K562 (cell line): Measurements from ENCODE around the gene ERF. TPM values are rescaled to one million over a fixed set of nuclear protein-coding genes. Genes with fewer than 3 reads are reported as not detected.
A peak's percentile ranks its signal among the peaks of the same experiment; 100 is the strongest.

Source experiments
- ATAC-seq: fragments of 200-7000 bp; cut with Tn5 transposase; 3 replicates; pipeline ENCODE4 v1.9.1; 2020; ENCODE audit warnings: moderate library complexity
- BruUV-seq: library from RNA; stranded (reverse); fragments of 400-500 nt; replicated peaks from 2 replicates; lab custom pipeline; 2021; lab: Mats Ljungman, UMichigan
- CTCF ChIA-PET: fragments of 300-600 bp; formaldehyde crosslinking; extraction: SDS; loops from one replicate; lab custom pipeline; 2021; ENCODE audit warnings: low intra/inter-chr PET ratio; lab: Yijun Ruan, JAX
- POLR2A ChIA-PET: fragments of 300-600, 350-650 bp; sonication (Branson Sonifier 250); formaldehyde crosslinking; extraction: SDS; loops from one replicate; lab custom pipeline; 2021; ENCODE audit warnings: antibody characterized with exemption, inconsistent platforms; lab: Yijun Ruan, JAX
- DNase-seq, 4 experiments: peaks; one replicate each; pipeline versions ENCODE4 v3.0.0 to v3.0.0-alpha.2; 2011 to 2018; ENCODE audit warnings: low spot score in 3 of 4, mixed read lengths in 3 of 4; ENCODE audit errors: extremely low read depth in 1 of 4
- FAIRE-seq: peaks from 2 replicates; lab custom pipeline; 2011; peaks lifted over from hg19 to GRCh38; lab: Jason Lieb, UNC
- H2AFZ ChIP-seq: 2 replicates; pipeline ENCODE4 v1.6.0; 2011; ENCODE audit warnings: low read depth, low read length, control low read depth, inconsistent platforms
- H3K27ac ChIP-seq: fragments of 200-600 bp; 3 replicates; pipeline ENCODE4 v1.8.0; 2011; ENCODE audit warnings: low read depth, mild to moderate bottlenecking, control low read depth, inconsistent platforms, low read length, moderate library complexity, mixed read lengths; ENCODE audit errors: extremely low read depth
- H3K27me3 ChIP-seq, 2 experiments: fragments of 300-600 bp in 1 of 2; 2 replicates in 1 of 2; 3 replicates in 1 of 2; pipeline versions ENCODE4 v1.6.0 to v1.8.0; 2011; ENCODE audit warnings: inconsistent platforms in 2 of 2, low read length in 2 of 2, mild to moderate bottlenecking in 1 of 2, mixed read lengths in 1 of 2, moderate library complexity in 1 of 2; ENCODE audit not compliant: control insufficient read depth in 2 of 2, insufficient read depth in 2 of 2
- H3K36me3 ChIP-seq: fragments of 300-600 bp; 3 replicates; pipeline ENCODE4 v1.8.0; 2011; ENCODE audit warnings: mild to moderate bottlenecking, low read length, inconsistent platforms; ENCODE audit not compliant: control insufficient read depth, insufficient read depth
- H3K4me1 ChIP-seq, 2 experiments: fragments of 200-600 bp in 1 of 2; replicated peaks in 1 of 2; 2 replicates in 1 of 2; 3 replicates in 1 of 2; pipeline versions ENCODE4 v1.5.1 to v1.8.0; 2011; ENCODE audit warnings: inconsistent platforms in 2 of 2, low read length in 2 of 2, mild to moderate bottlenecking in 1 of 2, mixed read lengths in 1 of 2, moderate library complexity in 1 of 2; ENCODE audit not compliant: control insufficient read depth in 2 of 2, insufficient read depth in 2 of 2
- H3K4me2 ChIP-seq: 2 replicates; pipeline ENCODE4 v1.6.1; 2011; ENCODE audit warnings: low read length, control low read depth, inconsistent platforms, mixed read lengths; ENCODE audit not compliant: insufficient read depth
- H3K4me3 ChIP-seq: fragments of 200-600 bp; sonication (generic), shearing (Covaris generic); 2 replicates; pipeline ENCODE4 v1.5.1; 2016; ENCODE audit warnings: control low read depth, inconsistent platforms
- H3K79me2 ChIP-seq: fragments of 200-600 bp; 3 replicates; pipeline ENCODE4 v1.8.0; 2011; ENCODE audit warnings: low read length, inconsistent platforms; ENCODE audit not compliant: control insufficient read depth, insufficient read depth
- H3K9ac ChIP-seq, 2 experiments: 2 replicates each; pipeline versions ENCODE4 v1.6.0 to v1.6.1; 2011; ENCODE audit warnings: low read depth in 2 of 2, low read length in 2 of 2, control low read depth in 1 of 2, inconsistent platforms in 1 of 2, mild to moderate bottlenecking in 1 of 2, mixed read lengths in 1 of 2; ENCODE audit not compliant: insufficient read depth in 1 of 2
- H3K9me1 ChIP-seq: one replicate; pipeline ENCODE4 v1.6.0; 2011; ENCODE audit warnings: inconsistent platforms, mild to moderate bottlenecking, low read length, moderate library complexity; ENCODE audit not compliant: control insufficient read depth, insufficient read depth
- H3K9me3 ChIP-seq: replicated peaks from 2 replicates; pipeline ENCODE4 v1.5.1; 2011; ENCODE audit warnings: low read depth, low read length, inconsistent platforms; ENCODE audit not compliant: control insufficient read depth, insufficient read depth
- H4K20me1 ChIP-seq: replicated peaks from 2 replicates; pipeline ENCODE4 v1.6.1; 2011; ENCODE audit warnings: low read length, inconsistent platforms, mixed read lengths; ENCODE audit not compliant: control insufficient read depth, insufficient read depth
- CTCF ChIP-seq, 3 experiments: IDR thresholded peaks in 2 of 3; conservative IDR thresholded peaks in 1 of 3; 2 replicates each; pipeline ENCODE4 v1.5.1; 2011 to 2012; ENCODE audit warnings: low read length in 3 of 3, mild to moderate bottlenecking in 3 of 3, control low read depth in 2 of 3, improper control_type of control experiment in 1 of 3, inconsistent platforms in 1 of 3, low read depth in 1 of 3, mixed read lengths in 1 of 3, moderate library complexity in 1 of 3; ENCODE audit not compliant: insufficient read depth in 2 of 3
- CTCFL ChIP-seq: IDR thresholded peaks from 2 replicates; pipeline ENCODE4 v1.6.1; 2011; ENCODE audit warnings: borderline replicate concordance, low read depth, mild to moderate bottlenecking, moderate library complexity, low read length; ENCODE audit not compliant: insufficient read depth, poor library complexity, severe bottlenecking
- PHB2 ChIP-seq: fragments of 450-650 bp; IDR thresholded peaks from 2 replicates; pipeline ENCODE4 v1.6.1; 2017; ENCODE audit warnings: low read depth
- POLR2AphosphoS5 ChIP-seq: IDR thresholded peaks from 2 replicates; pipeline ENCODE4 v1.6.1; 2011; ENCODE audit warnings: mild to moderate bottlenecking, low read depth, low read length, moderate library complexity; ENCODE audit not compliant: control insufficient read depth, insufficient read depth
- SMC3 ChIP-seq: conservative IDR thresholded peaks from 2 replicates; pipeline ENCODE4 v1.6.1; 2011; ENCODE audit warnings: low read depth, low read length, improper control_type of control experiment; ENCODE audit not compliant: insufficient read depth
- WGBS: fragments of 100-300 bp; shearing (Covaris generic); methylation state at CpG from one replicate; pipeline ENCODE4 v1.1.6; 2016; ENCODE audit warnings: low coverage, mixed read lengths; ENCODE audit not compliant: insufficient coverage; ENCODE audit errors: missing lambda C conversion rate; 5-methylcytosine and 5-hydroxymethylcytosine counted together
- in situ Hi-C: fragments of 300-500 bp; cut with MboI; formaldehyde crosslinking; loops from 4 replicates; pipeline ENCODE4 v1.15.0; 2018; ENCODE audit warnings: inconsistent platforms, mixed read lengths
- intact Hi-C: fragments of 100-400 bp; cut with micrococcal nuclease; formaldehyde crosslinking; loops from 2 replicates; pipeline ENCODE4 v1.14.2; 2022
- polyA plus RNA-seq, 8 experiments: library from polyadenylated mRNA; depleted of rRNA in 4 of 8; stranded (reverse) in 5 of 8; unstranded in 3 of 8; fragments of >200 nt; fragmentation: Nextera tagmentation in 2 of 8; fragmentation: Illumina TruSeq in 1 of 8; extraction: Ambion mirVana in 2 of 8; extraction: Trizol in 1 of 8; gene quantifications; 2 replicates each; pipeline versions ENCODE4 v1.2.1 to v1.2.3, GENCODE V29; 2011 to 2014; ENCODE audit warnings: inconsistent platforms in 1 of 8, missing spikeins in 1 of 8
- total RNA-seq, 7 experiments: library from RNA; depleted of rRNA in 6 of 7; stranded (reverse); fragments of >200 nt in 6 of 7; fragmentation: Illumina TruSeq in 2 of 7; extraction: Trizol in 2 of 7; gene quantifications; 2 replicates each; pipeline versions ENCODE4 v1.2.1 to v1.2.3, GENCODE V29; 2011 to 2021; ENCODE audit warnings: low replicate concordance in 1 of 7

The ERF gene
- total and polyA plus RNA-seq, 9 of the 15 experiments (the other 6 are each of a cell fraction or from before 2014, with no cell fraction given): 0.03 to 75.4 (median 27.0) TPM

- WGBS: 89% methylated on average over 11 of the region's 31 CpGs
- H3K9ac ChIP-seq: no peak overlapping the region
- no peak overlapping the region for H3K4me2 ChIP-seq
- in situ Hi-C loops (no loop called here), intact Hi-C loops (no loop called here)
- BruUV-seq: no TSS peak
- H3K4me1 ChIP-seq: peaks cover 6 to 85% of the 10 kb centered on the region in 2 experiments; a peak in 4 of 5 replicates
- CTCF ChIA-PET: no interaction called here
- peaks cover 2% of the 10 kb centered on the region; the same call in 1 of the 2 replicates for H4K20me1 ChIP-seq
- H3K9me1 ChIP-seq: no peaks in the 10 kb centered on the region
- H3K27me3 ChIP-seq: no peaks in the 10 kb centered on the region
- ATAC-seq (peak; percentile 45), FAIRE-seq (no peak), DNase-seq (peak in 3 of 4 experiments; percentile 28 to 58 (median 47))
- no peak overlapping the region for H3K4me3 ChIP-seq
- peaks cover 11% of the 10 kb centered on the region for H3K79me2 ChIP-seq
- no peak overlapping the region for H3K27ac ChIP-seq
- no peaks in the 10 kb centered on the region for H3K9me3 ChIP-seq
- peaks cover 90% of the 10 kb centered on the region; the same call in 2 of the 3 replicates for H3K36me3 ChIP-seq
- POLR2A ChIA-PET: interaction anchor here (1.8 kb wide), 1 partner anchor 11 kb away, joined by 6 read pairs; the partner anchor contains the start of genes PAFAH1B3 and PRR19
- H2AFZ ChIP-seq: no peak overlapping the region
- TF ChIP-seq CTCF (IDR thresholded peaks at IDR 0.05 in 2 of 3, conservative IDR thresholded peaks at IDR 0.05 in 1 of 3; ENCODE audit: insufficient read depth in 2 of 3, low read depth in 1 of 3, low read length in 3 of 3) (peak; percentile 50 to 96 (median 67); a peak in 5 of 6 replicates), SMC3 (peak; percentile 25; the same call in 1 of the 2 replicates), PHB2 (no peak), POLR2AphosphoS5 (0 out of 2 replicates have a peak, but pooled peaks have one; percentile 14), CTCFL (peak; percentile 14)
These were observed 35.9 kb upstream of the ERF start for GRCh38 chr19:42290523-42291434.
